GM19025 (cell line): Measurements from ENCODE around the gene OSBPL2.

Experiments
- ATAC-seq: cut with Tn5 transposase; IDR thresholded peaks from one replicate; pipeline ENCODE4 v1.9.1; 2021; ENCODE audit warnings: mild to moderate bottlenecking, low read depth, moderate library complexity; ENCODE audit not compliant: unreplicated experiment

OSBPL2 gene

GRCh38 chr20:62320581-62321354, 82.4 kb downstream of the OSBPL2 start:
- no peak for ATAC-seq

- no peak for ATAC-seq
Observed at GRCh38 chr20:62321521-62321948, 83.2 kb downstream of the OSBPL2 start.

- no peak for ATAC-seq
Observed at GRCh38 chr20:62321975-62322374, 83.7 kb downstream of the OSBPL2 start.

GRCh38 chr20:62322492-62323041, 84.2 kb downstream of the OSBPL2 start:
- ATAC-seq = no peak

GRCh38 chr20:62323146-62323979, 85.0 kb downstream of the OSBPL2 start:
- ATAC-seq = no peak

GRCh38 chr20:62323980-62324906, 85.9 kb downstream of the OSBPL2 start:
- ATAC-seq = no peak

GRCh38 chr20:62325172-62325905, 87.0 kb downstream of the OSBPL2 start:
- no peak for ATAC-seq

- no peak for ATAC-seq
Observed at GRCh38 chr20:62326559-62326958, 88.2 kb downstream of the OSBPL2 start.

GRCh38 chr20:62326959-62327725, 88.8 kb downstream of the OSBPL2 start:
- no peak for ATAC-seq

- ATAC-seq = no peak
Observed at GRCh38 chr20:62327726-62328495, 89.6 kb downstream of the OSBPL2 start.

- ATAC-seq = no peak
Observed at GRCh38 chr20:62328684-62329388, 90.5 kb downstream of the OSBPL2 start.

- no peak for ATAC-seq
Observed at GRCh38 chr20:62329389-62330377, 91.4 kb downstream of the OSBPL2 start.

- no peak for ATAC-seq
Observed at GRCh38 chr20:62330576-62331317, 92.4 kb downstream of the OSBPL2 start.

GRCh38 chr20:62331347-62331746, 93.0 kb downstream of the OSBPL2 start:
- no peak for ATAC-seq

- no peak for ATAC-seq
Observed at GRCh38 chr20:62332421-62332820, 94.1 kb downstream of the OSBPL2 start.
